Activated T-cell treated with anti-CD3 and anti-CD28 coated beads, Interleukin-2, amount 50 U/mL, for 4 hours (primary cell): ENCODE results near the gene ISYNA1. TPM values are rescaled to one million over a fixed set of nuclear protein-coding genes. Genes with fewer than 3 reads are reported as not detected.

Experiments
- ATAC-seq, 2 donors: fragments of 200-7000 bp; cut with Tn5 transposase; one replicate each; pipeline ENCODE4 v1.10.0; 2021
- DNase-seq: peaks from one replicate; pipeline ENCODE4 v3.0.0-alpha.2; 2020
- H3K27me3 Mint-ChIP-seq: one replicate; pipeline ENCODE4 v1.8.0; 2021; ENCODE audit warnings: low read depth, mixed read lengths
- H3K36me3 Mint-ChIP-seq: one replicate; pipeline ENCODE4 v1.8.0; 2022; ENCODE audit warnings: mixed read lengths; ENCODE audit not compliant: insufficient read depth
- H3K4me1 Mint-ChIP-seq: one replicate; pipeline ENCODE4 v1.8.0; 2021; ENCODE audit warnings: low read depth, mixed read lengths
- H3K4me3 Mint-ChIP-seq: one replicate; pipeline ENCODE4 v1.8.0; 2021; ENCODE audit warnings: mild to moderate bottlenecking, moderate library complexity, mixed read lengths
- H3K9me3 Mint-ChIP-seq: one replicate; pipeline ENCODE4 v1.8.0; 2021; ENCODE audit warnings: mixed read lengths
- total RNA-seq, 3 donors: library from RNA; stranded (reverse); gene quantifications; one replicate each; pipeline ENCODE4 v1.2.1, GENCODE V29; 2021

Gene ISYNA1
- total RNA-seq, 3 donors from 2014 or later: 10.2 to 16.6 (median 14.4) TPM

DNA sequence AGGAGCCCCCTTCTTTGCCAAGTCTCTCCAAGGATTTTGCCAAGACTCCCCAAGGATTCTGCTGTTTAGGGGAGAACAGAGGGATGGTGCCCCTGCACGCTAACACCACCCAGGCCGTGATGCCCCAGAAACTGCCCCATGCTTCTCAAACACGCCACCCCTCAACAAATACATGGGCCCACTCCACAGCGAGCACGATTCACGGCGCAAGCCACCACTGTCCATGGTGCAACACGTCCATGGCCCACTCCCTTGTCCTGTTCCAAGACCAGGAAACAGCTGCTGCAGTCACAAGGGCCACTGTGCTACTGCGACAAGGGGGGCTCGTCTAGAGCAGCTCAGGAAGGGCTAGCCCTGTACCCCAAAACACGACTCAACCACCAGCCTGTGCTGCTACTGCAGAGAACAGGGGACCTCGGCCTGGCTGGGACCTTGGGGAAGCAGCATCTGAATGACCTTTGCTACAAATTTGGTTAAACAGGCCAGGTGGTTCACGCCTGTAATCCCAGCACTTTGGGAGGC is 36.5 kb upstream of the ISYNA1 start:
- Mint-ChIP-seq H3K27me3 (no peaks in the 10 kb centered on the region), H3K4me3 (no peak overlapping the region), H3K4me1 (peaks cover 60% of the 10 kb centered on the region), H3K36me3 (peaks cover 2% of the 10 kb centered on the region), H3K9me3 (no peaks in the 10 kb centered on the region)
- no peak for ATAC-seq
- no peak for DNase-seq

DNA sequence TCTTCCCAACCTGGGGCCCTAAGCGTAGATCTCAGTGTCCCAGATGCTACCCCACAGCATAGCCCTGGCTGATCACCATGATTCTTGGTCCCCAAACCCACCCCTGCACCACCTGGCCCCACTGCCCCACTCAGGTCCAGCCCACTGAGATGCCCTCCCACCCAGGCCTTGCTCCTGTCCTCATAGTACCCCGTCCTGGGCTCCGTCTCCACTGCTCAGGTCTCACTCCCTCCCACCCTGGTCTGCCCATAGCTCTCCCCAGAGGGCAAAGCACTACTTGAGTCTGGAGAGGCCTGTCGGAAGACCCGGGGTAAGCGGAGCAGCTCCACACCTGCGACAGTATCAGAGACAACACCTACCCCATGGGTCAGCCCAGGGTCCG is 35.8 kb upstream of the ISYNA1 start:
- DNase-seq (no peak), ATAC-seq (no peak)
- H3K4me3 Mint-ChIP-seq: no peak overlapping the region
- peaks cover 53% of the 10 kb centered on the region for H3K4me1 Mint-ChIP-seq
- no peaks in the 10 kb centered on the region for H3K9me3 Mint-ChIP-seq
- peaks cover 2% of the 10 kb centered on the region for H3K36me3 Mint-ChIP-seq
- H3K27me3 Mint-ChIP-seq: no peaks in the 10 kb centered on the region

DNA sequence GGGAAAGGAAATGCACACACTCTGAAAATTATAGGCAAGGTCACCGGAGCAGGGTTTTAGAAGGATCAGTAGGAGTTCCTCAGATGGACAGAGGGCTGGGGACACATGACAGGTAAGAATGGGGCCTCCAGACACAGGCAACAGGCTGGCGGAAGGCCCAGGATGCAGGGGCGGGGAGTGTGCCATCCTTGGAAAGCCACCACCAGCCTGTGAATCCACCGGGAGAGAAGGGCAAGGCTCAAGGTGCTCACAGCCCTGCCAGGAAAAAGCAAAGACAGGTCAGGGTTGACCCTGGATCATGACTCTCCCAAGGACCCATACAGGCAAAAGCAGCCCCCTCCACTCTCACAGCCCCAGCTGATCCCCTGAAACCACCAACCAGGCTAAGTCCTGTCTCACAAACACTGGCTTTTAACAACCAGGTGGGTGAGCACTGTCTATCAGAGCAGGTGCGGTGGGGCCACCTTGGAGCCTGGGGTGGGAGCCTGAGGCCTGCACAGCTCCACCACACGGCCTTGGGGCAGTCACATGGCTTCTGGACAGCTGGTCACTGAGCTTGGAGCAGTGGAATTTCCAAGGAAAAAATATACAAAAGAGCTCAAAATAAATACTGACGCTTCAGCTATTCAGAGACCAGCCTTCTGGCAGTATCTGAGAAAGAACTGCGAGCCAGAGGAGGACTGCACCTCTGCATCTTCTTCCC is 35.2 kb upstream of the ISYNA1 start:
- Mint-ChIP-seq H3K4me3 (no peak overlapping the region), H3K9me3 (no peaks in the 10 kb centered on the region), H3K27me3 (no peaks in the 10 kb centered on the region), H3K36me3 (peaks cover 2% of the 10 kb centered on the region), H3K4me1 (peaks cover 48% of the 10 kb centered on the region)
- DNase-seq (no peak), ATAC-seq (no peak)

DNA sequence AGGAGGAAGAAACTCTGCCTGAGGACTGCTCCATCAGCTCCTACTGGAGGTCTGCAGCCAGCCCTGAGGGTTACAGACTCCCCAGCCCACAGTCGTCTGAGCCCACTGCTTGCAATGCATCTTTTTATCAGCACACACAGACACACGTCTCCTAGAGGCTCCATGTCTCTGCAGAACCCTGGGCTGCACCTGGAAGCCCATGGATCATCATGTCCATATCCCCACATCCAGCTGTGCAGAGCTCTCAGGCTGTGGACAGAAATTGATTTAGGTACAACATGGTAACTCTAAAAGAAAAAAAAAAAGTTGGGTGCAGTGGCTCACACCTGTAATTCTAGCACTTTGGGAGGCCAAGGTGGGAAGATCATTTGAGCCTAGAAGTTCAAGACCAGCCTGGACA is 32.9 kb upstream of the ISYNA1 start:
- Mint-ChIP-seq H3K27me3 (no peaks in the 10 kb centered on the region), H3K4me1 (peaks cover 31% of the 10 kb centered on the region), H3K9me3 (no peaks in the 10 kb centered on the region), H3K4me3 (no peak overlapping the region), H3K36me3 (no peaks in the 10 kb centered on the region)
- no peak for ATAC-seq
- no peak for DNase-seq

DNA sequence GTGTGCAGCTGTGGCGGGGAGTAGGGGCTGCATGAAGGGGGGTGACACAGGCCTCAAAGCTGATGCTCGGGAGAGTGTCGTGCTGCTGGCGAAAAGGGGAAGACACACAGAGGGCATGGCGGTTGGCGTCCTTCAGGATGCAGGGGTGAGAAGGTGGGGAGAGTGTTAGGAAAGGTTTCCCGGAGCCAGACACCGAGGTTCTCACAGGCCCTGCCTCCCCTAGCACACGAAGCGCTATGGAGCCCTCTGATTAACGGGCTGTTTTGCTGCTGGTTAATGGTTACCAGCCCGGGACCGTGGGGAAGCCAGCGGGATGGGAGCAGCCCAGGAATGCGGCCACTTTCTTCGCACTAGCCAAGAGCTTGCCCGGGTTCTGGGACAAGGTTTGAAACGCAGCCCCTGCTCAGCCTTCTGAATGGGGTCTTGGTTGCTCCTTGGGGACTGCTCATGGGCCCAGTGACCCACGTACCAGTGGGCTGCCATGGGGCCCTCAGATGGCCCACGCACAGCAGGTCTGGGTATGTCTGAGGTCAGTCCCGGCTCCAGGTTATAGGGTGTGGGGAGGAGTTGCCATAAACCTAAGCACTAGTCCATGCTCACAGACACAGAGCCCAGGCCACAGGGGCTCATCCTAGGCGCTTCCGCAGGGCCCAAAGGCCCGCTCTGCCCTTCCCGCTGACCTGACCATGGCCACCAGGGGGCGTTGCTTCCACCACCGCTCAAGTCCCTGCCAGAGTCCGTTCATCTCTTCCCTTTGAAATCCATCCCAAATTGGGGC is 31.3 kb upstream of the ISYNA1 start:
- Mint-ChIP-seq H3K36me3 (peaks cover 3% of the 10 kb centered on the region), H3K4me3 (no peak overlapping the region), H3K9me3 (no peaks in the 10 kb centered on the region), H3K27me3 (no peaks in the 10 kb centered on the region), H3K4me1 (peaks cover 17% of the 10 kb centered on the region)
- DNase-seq: peak; percentile 61
- ATAC-seq: peak; percentile 59 to 70

DNA sequence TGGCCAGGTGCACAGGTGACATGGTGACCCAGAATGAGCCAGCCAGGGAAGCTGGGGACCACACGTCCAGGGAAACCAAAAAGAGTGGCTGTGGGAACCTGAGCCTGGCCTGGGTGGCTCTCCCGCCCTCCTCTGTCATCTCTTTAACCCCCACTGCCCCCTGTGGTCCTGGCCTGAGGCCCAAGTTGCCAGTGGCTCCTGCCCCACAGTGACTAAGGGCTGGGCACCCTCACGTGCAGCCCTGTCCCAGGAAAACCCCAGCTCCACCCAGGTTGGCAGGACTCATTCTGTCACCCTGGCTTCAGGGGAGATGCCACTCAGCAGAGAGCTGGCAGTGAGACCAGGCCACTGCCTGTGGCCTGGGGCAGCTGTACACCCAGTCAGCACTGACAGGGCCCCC is 30.6 kb upstream of the ISYNA1 start:
- Mint-ChIP-seq H3K4me1 (peaks cover 11% of the 10 kb centered on the region), H3K36me3 (peaks cover 3% of the 10 kb centered on the region), H3K4me3 (no peak overlapping the region), H3K27me3 (no peaks in the 10 kb centered on the region), H3K9me3 (no peaks in the 10 kb centered on the region)
- DNase-seq (no peak), ATAC-seq (no peak)

DNA sequence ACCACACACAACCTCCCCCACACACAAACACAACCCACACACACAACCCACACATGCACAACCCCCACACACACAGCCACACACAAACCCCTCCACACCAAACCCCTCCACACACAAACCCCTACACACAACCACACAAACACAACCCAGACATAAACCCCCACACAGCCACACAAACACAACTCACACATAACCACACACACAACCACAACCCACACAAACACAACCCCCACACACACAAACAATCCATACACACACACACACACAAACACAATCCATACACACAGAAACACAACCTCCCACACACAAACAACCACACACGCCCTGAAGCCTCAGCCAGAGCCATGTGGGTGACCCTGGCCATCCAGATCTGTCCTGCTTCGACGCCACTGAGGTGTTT is 30.0 kb upstream of the ISYNA1 start:
- ATAC-seq: no peak

DNA sequence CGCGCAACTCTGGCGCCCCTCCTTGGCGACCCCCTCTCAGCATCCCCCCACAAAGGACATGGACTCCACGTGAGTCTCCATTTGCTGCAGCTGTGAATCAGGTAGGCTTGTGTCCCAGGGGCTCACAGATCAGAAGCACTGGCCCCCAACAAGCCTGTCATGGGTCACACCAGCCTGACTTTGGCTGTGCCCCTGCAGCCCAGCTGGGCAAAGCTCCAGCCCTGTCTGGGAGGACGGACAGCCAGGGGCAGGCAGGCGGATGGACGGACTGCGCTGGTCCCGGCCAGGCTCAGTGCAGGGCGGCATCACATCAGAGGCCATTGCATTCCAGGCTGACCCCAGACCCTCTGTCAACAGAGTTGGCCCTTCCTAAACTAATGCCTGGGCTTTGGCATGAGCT is 28.4 kb upstream of the ISYNA1 start:
- H3K9me3 Mint-ChIP-seq: no peaks in the 10 kb centered on the region
- peaks cover 9% of the 10 kb centered on the region for H3K36me3 Mint-ChIP-seq
- ATAC-seq (no peak), DNase-seq (no peak)
- H3K4me1 Mint-ChIP-seq: peaks cover 13% of the 10 kb centered on the region
- H3K27me3 Mint-ChIP-seq: no peaks in the 10 kb centered on the region
- no peak overlapping the region for H3K4me3 Mint-ChIP-seq

More for the DNA sequence above, 30.0 kb upstream of the ISYNA1 start:
- no peaks in the 10 kb centered on the region for H3K9me3 Mint-ChIP-seq
- H3K36me3 Mint-ChIP-seq: peaks cover 4% of the 10 kb centered on the region
- peaks cover 9% of the 10 kb centered on the region for H3K4me1 Mint-ChIP-seq
- DNase-seq: no peak
- no peaks in the 10 kb centered on the region for H3K27me3 Mint-ChIP-seq
- no peak overlapping the region for H3K4me3 Mint-ChIP-seq

DNA sequence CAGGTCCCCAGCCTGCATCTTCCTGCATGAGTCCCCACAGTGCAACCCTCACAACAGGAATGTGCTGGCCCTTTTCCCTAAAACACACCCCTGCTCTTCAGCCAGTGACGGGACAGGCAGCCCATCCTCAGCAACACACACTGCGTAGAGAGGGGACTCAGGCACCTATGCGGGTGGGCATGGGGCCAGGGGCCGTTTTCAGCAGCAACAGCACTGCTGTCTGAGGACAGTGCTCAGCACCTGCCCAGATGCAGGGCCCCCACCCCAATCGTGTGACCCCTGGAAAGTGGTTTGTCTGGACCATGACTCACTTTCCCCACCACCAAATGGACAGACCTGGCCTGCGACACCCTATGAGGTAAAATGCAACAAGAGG is 28.0 kb upstream of the ISYNA1 start:
- no peaks in the 10 kb centered on the region for H3K9me3 Mint-ChIP-seq
- H3K4me1 Mint-ChIP-seq: peaks cover 13% of the 10 kb centered on the region
- no peak overlapping the region for H3K4me3 Mint-ChIP-seq
- ATAC-seq: no peak
- no peaks in the 10 kb centered on the region for H3K27me3 Mint-ChIP-seq
- DNase-seq: no peak
- peaks cover 9% of the 10 kb centered on the region for H3K36me3 Mint-ChIP-seq

DNA sequence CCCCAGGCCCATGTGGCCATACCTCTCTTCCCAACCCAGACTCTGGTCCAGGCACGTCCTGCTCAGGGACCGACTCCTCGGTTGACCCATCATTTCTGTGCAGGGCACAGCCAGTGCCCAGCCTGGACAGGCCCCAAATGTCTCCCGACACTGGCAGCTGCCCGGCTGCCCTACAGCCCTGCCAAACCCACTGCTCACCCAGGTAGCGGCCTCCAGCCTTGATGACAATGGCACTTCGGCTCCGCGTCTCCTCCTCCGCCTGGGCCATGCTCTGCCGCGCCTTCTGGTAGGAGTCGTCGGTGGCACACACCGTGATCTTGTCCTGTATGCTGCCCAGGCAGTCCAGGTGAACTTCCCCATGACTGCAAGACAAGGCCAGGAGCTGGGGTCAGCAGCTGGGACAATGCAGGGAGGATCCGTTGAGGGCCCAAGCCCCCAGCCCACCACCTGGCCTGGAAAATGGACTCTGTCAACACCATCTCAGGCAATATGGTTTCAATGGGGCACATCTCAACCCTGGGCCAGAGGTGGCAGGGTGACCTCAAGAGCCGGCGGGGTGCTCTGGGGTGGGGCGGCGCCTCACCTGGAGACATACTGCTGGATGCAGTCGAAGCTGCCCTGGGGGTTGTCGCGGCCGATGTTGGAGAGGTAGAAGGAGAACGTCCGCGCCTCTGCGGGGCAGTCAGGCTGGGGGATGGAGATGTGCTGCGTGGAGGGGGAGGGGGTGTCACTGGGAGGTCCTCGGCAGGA is 27.5 kb upstream of the ISYNA1 start:
- no peak for ATAC-seq

DNA sequence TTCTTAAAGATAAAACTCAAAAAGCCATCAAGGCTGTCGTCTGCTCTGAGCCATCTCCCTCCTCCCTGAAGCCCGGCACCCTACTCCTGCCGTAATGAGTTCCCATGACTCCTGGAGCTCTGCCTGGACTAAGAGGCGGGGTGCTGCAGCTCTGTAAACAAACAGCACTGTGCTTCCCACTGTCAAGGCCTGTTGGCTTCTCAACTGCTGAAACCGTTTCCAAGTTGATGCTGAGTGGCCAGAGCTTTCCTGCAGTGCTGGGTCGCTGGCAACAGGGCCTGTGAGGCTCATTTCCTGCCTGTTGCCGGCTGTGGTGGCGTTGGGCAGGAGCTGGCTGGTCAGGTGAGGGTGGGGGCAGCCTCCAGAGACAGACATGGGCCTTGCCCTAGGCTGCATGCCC is 26.7 kb upstream of the ISYNA1 start:
- DNase-seq (no peak), ATAC-seq (no peak)
- Mint-ChIP-seq H3K4me3 (no peak overlapping the region), H3K9me3 (no peaks in the 10 kb centered on the region), H3K4me1 (peaks cover 11% of the 10 kb centered on the region), H3K27me3 (no peaks in the 10 kb centered on the region), H3K36me3 (peaks cover 9% of the 10 kb centered on the region)

More for the DNA sequence above, 27.5 kb upstream of the ISYNA1 start:
- peaks cover 13% of the 10 kb centered on the region for H3K4me1 Mint-ChIP-seq
- no peak overlapping the region for H3K4me3 Mint-ChIP-seq
- no peaks in the 10 kb centered on the region for H3K27me3 Mint-ChIP-seq
- no peak for DNase-seq
- no peaks in the 10 kb centered on the region for H3K9me3 Mint-ChIP-seq
- peaks cover 9% of the 10 kb centered on the region for H3K36me3 Mint-ChIP-seq

DNA sequence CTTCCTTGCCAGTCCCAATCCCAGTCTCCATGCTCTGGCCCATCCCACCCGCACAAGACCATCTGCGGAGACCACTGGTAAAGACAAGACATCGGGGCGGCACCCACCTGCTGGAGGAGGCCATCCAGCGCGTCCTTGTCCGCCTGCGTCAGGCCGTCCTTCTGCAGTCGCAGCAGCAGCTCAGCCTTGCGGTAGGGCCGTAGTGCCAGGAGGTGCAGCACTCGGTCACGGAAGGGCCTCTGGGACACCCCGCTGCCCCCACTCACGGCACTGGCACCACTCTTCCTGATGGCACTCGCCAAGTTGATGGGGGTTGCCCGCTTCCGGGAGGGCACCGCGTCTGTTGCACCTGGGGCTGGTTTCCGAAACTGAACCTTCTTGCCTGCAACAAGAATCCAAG is 23.5 kb upstream of the ISYNA1 start:
- H3K9me3 Mint-ChIP-seq: no peaks in the 10 kb centered on the region
- ATAC-seq (no peak), DNase-seq (no peak)
- no peaks in the 10 kb centered on the region for H3K27me3 Mint-ChIP-seq
- peaks cover 12% of the 10 kb centered on the region for H3K36me3 Mint-ChIP-seq
- H3K4me1 Mint-ChIP-seq: peaks cover 5% of the 10 kb centered on the region
- no peak overlapping the region for H3K4me3 Mint-ChIP-seq

DNA sequence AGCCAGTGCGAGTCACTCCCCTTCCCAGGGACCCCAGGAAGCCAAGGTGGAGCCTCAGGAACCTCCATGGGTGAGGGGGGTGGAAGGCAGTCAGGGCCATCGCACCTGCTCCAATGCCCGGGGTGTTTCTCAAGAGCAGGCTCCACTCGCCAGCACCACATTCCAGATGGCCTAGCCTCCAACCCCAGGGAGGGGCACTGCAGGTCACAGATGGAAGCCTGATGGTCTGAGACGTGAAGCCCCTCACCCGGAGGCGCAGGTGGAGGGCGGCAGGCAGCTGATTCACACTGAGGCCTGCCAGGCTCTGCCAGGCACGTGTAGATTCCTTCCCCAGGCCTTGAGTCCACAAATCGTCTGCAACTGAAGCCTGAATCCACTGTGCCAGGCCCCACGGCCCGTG is 23.0 kb upstream of the ISYNA1 start:
- Mint-ChIP-seq H3K4me1 (peaks cover 5% of the 10 kb centered on the region), H3K9me3 (no peaks in the 10 kb centered on the region), H3K4me3 (no peak overlapping the region), H3K27me3 (no peaks in the 10 kb centered on the region), H3K36me3 (peaks cover 15% of the 10 kb centered on the region)
- DNase-seq (no peak), ATAC-seq (no peak)

DNA sequence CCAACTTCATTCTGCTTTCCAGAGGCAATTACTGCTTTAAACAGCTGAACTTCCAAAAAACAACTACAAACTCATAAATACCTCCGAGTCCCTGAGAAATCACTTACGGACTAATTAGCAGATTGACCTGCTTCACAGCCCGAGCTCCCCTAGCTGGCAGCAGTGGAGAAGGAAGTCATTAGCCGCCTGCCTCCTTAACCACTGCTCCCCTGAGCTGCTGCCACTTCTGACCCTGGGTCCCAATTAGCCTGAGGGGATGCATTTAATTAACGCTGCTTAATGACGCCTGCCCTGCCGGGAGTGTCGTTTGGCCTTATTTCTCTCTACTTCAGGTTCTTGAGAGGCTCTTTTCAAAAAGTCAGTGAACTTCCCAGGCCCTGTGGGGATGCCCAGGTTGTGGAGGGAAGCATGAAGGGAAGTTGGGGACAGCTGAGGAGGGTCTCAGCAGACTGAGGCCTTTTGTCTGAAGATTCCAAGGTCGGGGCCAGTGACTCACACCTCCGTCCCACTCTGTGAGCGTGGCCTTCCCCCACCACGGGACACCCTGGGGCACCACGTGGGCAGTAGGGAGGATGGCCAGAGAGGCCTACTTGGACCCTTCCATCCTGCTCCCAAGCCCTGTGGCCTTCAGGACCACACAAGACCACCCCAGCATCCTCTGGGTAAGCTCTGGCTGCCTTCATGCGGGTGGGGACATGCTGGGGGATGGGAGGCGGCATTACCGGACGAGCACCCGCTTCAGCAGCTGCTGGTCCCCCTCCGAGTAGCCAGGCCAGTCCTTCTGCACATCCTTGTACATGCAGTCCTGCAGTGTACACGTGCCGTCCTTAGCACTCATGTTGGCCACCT is 19.8 kb upstream of the ISYNA1 start:
- no peaks in the 10 kb centered on the region for H3K9me3 Mint-ChIP-seq
- no peaks in the 10 kb centered on the region for H3K27me3 Mint-ChIP-seq
- peaks cover 3% of the 10 kb centered on the region for H3K4me1 Mint-ChIP-seq
- peaks cover 17% of the 10 kb centered on the region for H3K36me3 Mint-ChIP-seq
- ATAC-seq (no peak), DNase-seq (no peak)
- no peak overlapping the region for H3K4me3 Mint-ChIP-seq
